T47D (cell line): ENCODE data around the gene PI4KA.
"Not testable (repeated sequence)": the region's sequence is repeated elsewhere in the genome, so short reads cannot be mapped to it uniquely, and the experiment has no call there.

ENCODE experiments used
- DNase-seq, 2 experiments: peaks; one replicate each; pipeline versions ENCODE4 v3.0.0 to v3.0.0-alpha.2; 2011 to 2012; ENCODE audit warnings: low read depth in 1 of 2, low spot score in 1 of 2
- JUND ChIP-seq: IDR thresholded peaks from 2 replicates; pipeline ENCODE4 v1.6.1; 2012; ENCODE audit warnings: low read depth
- in situ Hi-C: cut with HindIII; loops from 2 replicates; pipeline ENCODE4 v1.10.0; 2016; ENCODE audit warnings: low sequenced_read_pairs, low pct_unique_long_range_greater_than_20kb

PI4KA gene

GRCh38 chr22:20857247-20857643 lies 1.4 kb downstream of the PI4KA start:
- DNase-seq: no peak
- no peak for TF ChIP-seq JUND
- in situ Hi-C loops: no loop called here

GRCh38 chr22:20853236-20853660 lies 5.4 kb downstream of the PI4KA start:
- in situ Hi-C loops: no loop called here
- DNase-seq: peak in 1 of 2 experiments; percentile 81

GRCh38 chr22:20852503-20852902 lies 6.1 kb downstream of the PI4KA start:
- no peak for DNase-seq
- no peak for TF ChIP-seq JUND
- in situ Hi-C loops: no loop called here

More at GRCh38 chr22:20853236-20853660, 5.4 kb downstream of the PI4KA start:
- TF ChIP-seq JUND: no peak

- in situ Hi-C loops: no loop called here
- TF ChIP-seq JUND: no peak
- no peak for DNase-seq
Observed at GRCh38 chr22:20852076-20852475, 6.5 kb downstream of the PI4KA start.

- no peak for DNase-seq
- no peak for TF ChIP-seq JUND
- in situ Hi-C loops: no loop called here
Observed at GRCh38 chr22:20847318-20847822, 11.2 kb downstream of the PI4KA start.

- TF ChIP-seq JUND: no peak
- DNase-seq: no peak
- in situ Hi-C loops: no loop called here
Observed at GRCh38 chr22:20844055-20845037, 14.3 kb downstream of the PI4KA start.

GRCh38 chr22:20843501-20843900 lies 15.1 kb downstream of the PI4KA start:
- TF ChIP-seq JUND: no peak
- in situ Hi-C loops: no loop called here
- peak in 1 of 2 experiments; percentile 46 for DNase-seq

- no peak for TF ChIP-seq JUND
- no peak for DNase-seq
- in situ Hi-C loops: no loop called here
Observed at GRCh38 chr22:20840646-20841371, 17.8 kb downstream of the PI4KA start.

GRCh38 chr22:20839837-20840645 lies 18.6 kb downstream of the PI4KA start:
- no peak for DNase-seq
- TF ChIP-seq JUND: no peak
- in situ Hi-C loops: no loop called here

- in situ Hi-C loops, DNase-seq: not testable (repeated sequence)
Observed at GRCh38 chr22:20839354-20839753, 19.3 kb downstream of the PI4KA start.

- DNase-seq: no peak
- in situ Hi-C loops: no loop called here
- TF ChIP-seq JUND: no peak
Observed at GRCh38 chr22:20836987-20837823, 21.4 kb downstream of the PI4KA start.
